Measurements from ENCODE around the gene LMF1.
"Not testable (repeated sequence)": the region's sequence is repeated elsewhere in the genome, so short reads cannot be mapped to it uniquely, and the experiment has no call there.

The LMF1 gene

DNA sequence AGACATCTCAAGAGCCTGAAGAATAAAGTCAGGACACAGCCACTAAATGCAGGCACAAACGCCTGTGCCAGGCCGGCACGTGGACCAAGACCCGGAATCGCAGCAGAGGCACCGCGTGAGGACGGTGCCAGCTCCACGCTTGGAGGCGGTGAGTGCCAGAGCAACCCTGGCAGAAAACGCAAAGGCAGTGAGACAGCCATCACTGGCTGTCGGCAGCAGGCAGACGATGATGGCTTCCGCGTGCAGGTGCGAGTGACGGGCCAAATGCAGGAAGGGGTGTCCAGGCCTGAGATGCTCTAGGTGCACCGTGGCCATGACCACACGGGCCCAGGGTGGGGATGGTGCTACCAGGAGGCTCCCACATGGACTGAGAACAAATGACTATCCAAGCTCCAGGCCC lies 78.8 kb downstream of the LMF1 start:
- no peak for TF ChIP-seq JUND (IDR thresholded peaks at IDR 0.05; ENCODE audit: low read depth)
- in situ Hi-C loops (cut with HindIII; ENCODE audit: low pct_unique_long_range_greater_than_20kb, low sequenced_read_pairs), result no loop called here
- DNase-seq (ENCODE audit: low read depth in 1 of 2, low spot score in 1 of 2), result no peak

DNA sequence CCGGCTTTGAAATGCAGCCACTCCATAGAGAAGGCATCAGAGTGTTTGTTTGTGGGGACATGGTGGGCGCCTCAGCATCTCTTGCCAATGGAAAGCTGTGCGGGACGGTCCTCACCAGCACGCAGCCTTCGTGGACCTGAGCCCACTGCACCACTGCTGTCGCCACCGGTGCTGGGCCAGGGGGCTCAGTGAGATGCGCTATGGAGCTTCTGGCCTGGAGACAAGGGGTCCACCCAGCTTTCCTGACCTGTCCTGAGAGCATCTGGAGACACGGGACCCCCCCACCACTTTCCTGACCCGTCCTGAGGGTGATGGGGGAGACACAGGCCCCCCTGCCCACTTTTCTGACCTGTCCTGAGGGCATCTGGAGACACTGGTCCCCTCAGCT lies 79.4 kb downstream of the LMF1 start:
- DNase-seq (ENCODE audit: low read depth in 1 of 2, low spot score in 1 of 2), result no peak
- TF ChIP-seq JUND (IDR thresholded peaks at IDR 0.05; ENCODE audit: low read depth), result no peak
- in situ Hi-C loops (cut with HindIII; ENCODE audit: low pct_unique_long_range_greater_than_20kb, low sequenced_read_pairs), result no loop called here

DNA sequence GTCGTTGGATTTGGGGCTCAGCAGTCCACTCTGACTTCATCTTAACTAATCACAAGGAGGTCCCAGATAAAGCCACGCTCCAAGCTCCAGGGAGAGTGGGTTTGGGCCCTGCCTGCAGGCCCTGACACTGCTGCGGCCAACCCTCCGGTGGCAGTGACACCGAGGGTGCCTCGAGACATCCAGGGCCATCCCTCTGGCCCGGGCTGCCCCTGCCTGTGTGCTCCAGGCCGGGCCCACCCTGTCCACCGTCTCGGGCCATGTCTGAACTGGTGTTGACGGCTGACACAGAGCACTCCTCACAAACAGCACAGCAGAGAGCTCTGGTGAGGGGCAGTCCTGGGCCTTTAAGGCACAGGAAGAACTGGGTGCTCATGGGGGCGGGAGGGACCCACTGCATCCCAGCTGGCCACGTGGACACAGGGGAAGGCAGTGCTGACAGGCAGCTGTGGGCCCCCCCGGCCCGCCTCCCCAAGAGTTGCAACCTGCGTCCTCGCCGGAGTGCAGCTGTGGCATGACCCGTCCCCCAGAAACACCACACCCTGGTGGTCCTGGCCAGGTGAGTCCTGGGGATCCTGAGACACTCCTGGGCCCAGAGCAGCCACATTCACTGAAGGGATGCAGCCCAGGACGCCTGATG lies 80.0 kb downstream of the LMF1 start:
- in situ Hi-C loops (cut with HindIII; ENCODE audit: low pct_unique_long_range_greater_than_20kb, low sequenced_read_pairs), result no loop called here
- DNase-seq (ENCODE audit: low read depth in 1 of 2, low spot score in 1 of 2), result no peak
- TF ChIP-seq JUND (IDR thresholded peaks at IDR 0.05; ENCODE audit: low read depth), result no peak

DNA sequence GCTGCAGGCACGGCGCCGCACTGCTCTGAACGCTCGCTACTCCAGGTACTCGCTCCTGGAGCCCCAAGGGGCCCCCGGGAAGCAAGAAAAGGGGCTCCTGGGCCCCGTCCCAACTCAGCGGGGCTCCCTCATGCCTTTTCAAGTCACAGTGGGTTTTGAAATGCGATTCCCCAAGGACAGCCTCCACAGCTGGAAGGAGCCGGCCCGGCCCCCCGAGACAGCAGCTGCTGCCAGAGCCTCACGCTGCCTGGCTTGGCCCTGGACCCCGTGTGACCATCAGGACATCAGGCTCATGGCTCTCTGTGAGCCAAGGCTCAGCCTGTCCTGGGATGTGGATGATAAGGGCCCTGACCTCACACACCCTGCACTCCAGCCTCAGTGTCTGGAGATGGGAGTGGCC lies 80.6 kb downstream of the LMF1 start:
- in situ Hi-C loops (cut with HindIII; ENCODE audit: low pct_unique_long_range_greater_than_20kb, low sequenced_read_pairs), result no loop called here
- TF ChIP-seq JUND (IDR thresholded peaks at IDR 0.05; ENCODE audit: low read depth), result no peak

DNA sequence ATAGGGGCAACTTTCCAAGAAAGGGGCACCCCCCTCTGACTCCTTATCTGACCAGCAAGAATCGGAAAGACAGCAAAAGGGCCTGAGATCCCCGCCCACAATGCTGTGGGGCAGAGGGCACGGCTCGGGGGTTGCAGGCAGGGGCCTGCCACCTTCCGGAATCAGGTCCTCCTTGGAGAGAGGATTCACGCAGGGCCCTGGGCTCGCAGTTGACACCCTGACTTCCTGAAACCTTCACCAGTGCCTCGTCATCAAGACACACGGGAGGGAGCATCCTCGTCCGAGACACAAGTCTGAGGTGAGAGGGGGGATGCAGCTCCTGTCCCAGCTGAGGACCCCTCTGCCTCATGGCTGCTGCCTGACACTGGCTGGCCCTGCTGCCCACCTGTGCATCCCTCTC lies 81.2 kb downstream of the LMF1 start:
- TF ChIP-seq JUND (IDR thresholded peaks at IDR 0.05; ENCODE audit: low read depth), result no peak
- in situ Hi-C loops (cut with HindIII; ENCODE audit: low pct_unique_long_range_greater_than_20kb, low sequenced_read_pairs), result no loop called here
- DNase-seq (ENCODE audit: low read depth in 1 of 2, low spot score in 1 of 2), result no peak

More for the DNA sequence above, 80.6 kb downstream of the LMF1 start:
- no peak for DNase-seq (ENCODE audit: low read depth in 1 of 2, low spot score in 1 of 2)

DNA sequence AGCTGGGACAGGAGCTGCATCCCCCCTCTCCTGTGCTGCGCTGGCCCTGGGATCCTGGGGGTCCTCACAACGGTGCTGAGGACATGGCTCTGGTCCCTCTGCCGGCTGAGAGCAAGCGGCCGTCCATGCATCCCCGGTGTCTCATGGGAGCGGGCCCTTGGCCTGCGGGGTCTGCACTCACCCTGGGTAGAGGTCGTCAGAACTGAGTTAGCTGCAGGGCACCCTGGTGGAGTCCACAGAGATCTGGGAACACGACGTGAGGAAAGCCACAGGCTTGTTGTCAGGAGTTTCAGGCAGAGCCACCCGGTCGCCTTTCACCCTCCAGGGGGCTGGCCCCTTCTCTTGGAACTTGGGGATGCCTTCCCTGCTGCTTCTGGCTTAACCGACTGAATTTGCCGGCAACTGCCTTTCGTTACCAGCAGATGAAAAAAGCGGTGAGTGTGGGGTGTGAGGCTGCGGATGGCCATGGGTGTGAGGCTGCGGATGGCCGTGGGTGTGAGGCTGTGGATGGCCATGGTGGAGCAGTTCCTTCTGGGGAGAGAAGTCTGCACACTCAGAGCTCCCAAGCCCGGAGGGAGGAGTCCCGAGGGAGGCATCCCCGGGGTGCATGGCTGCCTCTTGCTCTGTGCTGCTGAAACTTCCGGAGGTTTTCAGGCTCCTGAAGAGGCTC lies 81.7 kb downstream of the LMF1 start:
- in situ Hi-C loops (cut with HindIII; ENCODE audit: low pct_unique_long_range_greater_than_20kb, low sequenced_read_pairs), result no loop called here
- TF ChIP-seq JUND (IDR thresholded peaks at IDR 0.05; ENCODE audit: low read depth), result no peak
- no peak for DNase-seq (ENCODE audit: low read depth in 1 of 2, low spot score in 1 of 2)

DNA sequence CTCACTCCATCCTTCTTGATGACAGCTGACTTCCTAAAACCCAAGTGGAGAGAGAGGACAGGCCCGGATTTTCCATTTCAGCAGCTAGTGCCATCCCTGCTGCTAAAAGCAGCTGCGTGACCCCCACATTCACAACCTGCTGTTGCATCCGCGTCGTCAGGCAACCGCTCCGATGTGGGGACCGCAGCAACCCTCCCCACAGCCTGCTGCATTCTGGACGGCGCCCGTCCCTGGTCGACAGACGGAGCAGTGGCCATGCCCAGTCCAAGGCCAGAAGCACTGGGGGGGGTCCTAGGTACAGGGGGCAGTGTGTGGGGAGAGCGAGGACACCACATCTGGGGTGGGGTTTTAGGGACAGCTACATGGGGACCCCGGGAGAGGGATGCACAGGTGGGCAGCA lies 82.3 kb downstream of the LMF1 start:
- in situ Hi-C loops (cut with HindIII; ENCODE audit: low pct_unique_long_range_greater_than_20kb, low sequenced_read_pairs); DNase-seq (ENCODE audit: low read depth in 1 of 2, low spot score in 1 of 2): not testable (repeated sequence)

DNA sequence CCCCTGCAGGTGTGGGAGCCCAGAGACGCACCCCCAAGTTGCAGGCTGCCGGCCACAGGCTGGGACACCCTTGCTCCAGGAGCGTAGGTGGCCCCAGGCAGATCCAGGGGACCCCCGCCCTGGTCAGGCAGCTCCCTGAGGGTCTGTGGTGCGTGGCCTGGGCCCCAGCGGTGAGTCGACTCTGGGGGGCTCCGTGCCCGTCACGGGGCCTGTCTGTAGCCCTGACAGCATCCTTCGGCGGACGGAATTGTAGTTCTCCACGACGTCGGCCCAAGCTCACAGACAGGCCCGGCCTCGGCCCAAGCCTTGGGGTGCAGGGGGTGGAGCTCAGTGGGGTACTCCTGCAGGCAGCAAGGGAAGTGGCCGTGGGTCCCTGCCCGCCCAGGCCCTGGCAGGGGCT lies 82.9 kb downstream of the LMF1 start:
- in situ Hi-C loops (cut with HindIII; ENCODE audit: low pct_unique_long_range_greater_than_20kb, low sequenced_read_pairs), result no loop called here
- DNase-seq (ENCODE audit: low read depth in 1 of 2, low spot score in 1 of 2), result no peak
- TF ChIP-seq JUND (IDR thresholded peaks at IDR 0.05; ENCODE audit: low read depth), result no peak

DNA sequence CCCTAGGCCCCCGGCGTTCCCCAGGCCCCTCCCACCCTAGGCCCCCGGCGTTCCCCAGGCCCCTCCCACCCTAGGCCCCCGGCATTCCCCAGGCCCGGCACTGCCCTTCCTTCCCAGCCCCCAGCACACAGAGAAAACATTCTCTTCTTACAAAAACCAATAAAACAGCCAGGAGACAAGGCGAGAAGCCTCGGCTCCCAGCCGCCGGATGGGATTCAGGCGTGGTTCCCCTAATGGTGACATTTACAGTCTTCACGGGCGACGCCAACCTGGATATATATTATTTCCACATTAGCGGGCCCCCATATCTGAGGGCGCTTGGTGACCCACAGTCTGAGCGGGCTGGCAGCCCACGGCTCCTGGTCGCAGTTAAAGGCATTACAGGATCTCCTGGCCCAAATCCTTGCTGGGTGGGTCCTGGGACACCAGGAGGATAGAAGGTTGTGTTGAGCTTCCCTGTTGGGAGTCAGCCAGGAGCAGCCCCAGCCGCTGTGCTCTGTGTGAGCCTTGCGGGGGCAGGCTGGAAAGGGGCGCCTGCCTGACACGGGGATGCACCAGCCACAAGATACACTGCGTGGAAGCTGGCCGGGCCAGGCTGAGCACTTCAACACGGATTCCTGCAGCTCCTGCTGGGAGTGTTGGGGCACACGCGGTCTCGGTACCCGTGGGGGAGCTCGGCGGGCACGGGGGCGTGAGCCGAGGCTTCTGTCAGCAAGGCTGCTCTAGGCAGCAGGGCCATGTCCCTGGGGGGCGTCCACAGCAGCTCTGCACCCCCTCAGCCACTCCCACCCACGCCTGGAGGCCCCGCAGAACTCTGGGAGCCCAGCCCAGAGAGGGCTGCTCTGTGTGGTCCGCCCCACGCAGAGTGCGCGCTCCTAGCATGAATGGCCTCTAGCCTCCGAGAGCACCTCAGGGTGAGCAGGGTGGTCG lies 83.7 kb downstream of the LMF1 start:
- TF ChIP-seq JUND (IDR thresholded peaks at IDR 0.05; ENCODE audit: low read depth), result no peak
- in situ Hi-C loops (cut with HindIII; ENCODE audit: low pct_unique_long_range_greater_than_20kb, low sequenced_read_pairs), result no loop called here
- DNase-seq (ENCODE audit: low read depth in 1 of 2, low spot score in 1 of 2), result no peak

DNA sequence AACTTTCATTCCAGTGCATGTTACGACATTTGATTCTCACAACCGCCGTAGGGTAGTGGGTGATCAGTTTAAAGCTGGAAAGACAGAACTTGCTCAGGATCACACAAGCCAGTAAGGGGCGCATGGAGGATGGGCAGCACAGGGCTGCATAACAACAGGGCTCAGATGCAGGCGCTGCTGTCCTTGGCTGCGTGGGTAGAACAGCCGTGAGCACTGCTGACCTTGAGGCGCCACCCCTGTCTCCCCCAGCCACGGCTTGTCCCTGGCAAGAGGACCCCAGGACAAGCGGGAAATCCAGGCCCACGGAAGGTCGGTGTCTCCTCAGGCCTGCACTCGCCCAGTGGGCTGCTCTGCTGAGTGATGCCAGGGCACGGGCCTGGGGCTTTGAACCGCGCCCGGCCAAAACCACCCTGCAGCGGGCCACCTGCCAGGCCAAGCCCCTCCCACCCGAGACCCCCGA lies 84.7 kb downstream of the LMF1 start:
- DNase-seq (ENCODE audit: low read depth in 1 of 2, low spot score in 1 of 2), result no peak
- in situ Hi-C loops (cut with HindIII; ENCODE audit: low pct_unique_long_range_greater_than_20kb, low sequenced_read_pairs), result no loop called here
- no peak for TF ChIP-seq JUND (IDR thresholded peaks at IDR 0.05; ENCODE audit: low read depth)

DNA sequence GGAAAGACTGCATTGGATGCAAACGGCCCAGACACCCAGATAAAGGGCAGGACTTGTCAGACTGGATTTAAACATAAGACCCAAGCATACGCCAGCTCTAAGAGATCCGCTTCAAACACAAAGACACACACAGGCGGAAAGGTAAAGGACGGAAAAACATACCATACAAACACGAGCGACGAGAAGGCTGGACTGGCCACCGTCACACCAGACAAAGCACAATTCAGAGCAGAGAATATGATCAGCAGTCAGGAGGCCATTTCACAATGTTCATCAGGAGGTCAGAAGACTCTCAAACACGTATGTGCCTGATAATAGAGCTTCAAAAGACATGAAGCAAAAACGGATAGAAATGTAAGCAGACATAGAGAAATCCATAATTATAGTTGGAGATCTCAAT lies 85.4 kb downstream of the LMF1 start:
- no peak for DNase-seq (ENCODE audit: low read depth in 1 of 2, low spot score in 1 of 2)
- in situ Hi-C loops (cut with HindIII; ENCODE audit: low pct_unique_long_range_greater_than_20kb, low sequenced_read_pairs), result no loop called here
- TF ChIP-seq JUND (IDR thresholded peaks at IDR 0.05; ENCODE audit: low read depth), result no peak

DNA sequence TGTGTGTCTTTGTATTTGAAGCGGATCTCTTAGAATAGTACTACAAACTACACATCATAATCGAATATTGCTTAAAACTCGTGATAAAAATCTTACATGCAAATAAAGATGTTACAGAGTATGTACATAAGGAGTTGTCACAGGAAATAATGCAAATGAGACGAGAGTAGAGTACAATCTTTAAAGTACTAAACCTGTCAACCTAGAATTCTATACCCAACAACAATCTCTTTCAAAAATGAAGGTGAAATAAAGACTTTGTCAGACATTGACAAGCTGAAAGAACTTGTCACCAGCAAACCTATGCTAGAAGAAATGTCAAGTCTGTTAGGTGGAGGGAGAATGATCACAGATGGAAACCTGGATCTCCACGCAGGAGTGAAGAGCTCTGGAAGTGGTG lies 86.6 kb downstream of the LMF1 start:
- no peak for DNase-seq (ENCODE audit: low read depth in 1 of 2, low spot score in 1 of 2)
- in situ Hi-C loops (cut with HindIII; ENCODE audit: low pct_unique_long_range_greater_than_20kb, low sequenced_read_pairs), result no loop called here
- no peak for TF ChIP-seq JUND (IDR thresholded peaks at IDR 0.05; ENCODE audit: low read depth)

DNA sequence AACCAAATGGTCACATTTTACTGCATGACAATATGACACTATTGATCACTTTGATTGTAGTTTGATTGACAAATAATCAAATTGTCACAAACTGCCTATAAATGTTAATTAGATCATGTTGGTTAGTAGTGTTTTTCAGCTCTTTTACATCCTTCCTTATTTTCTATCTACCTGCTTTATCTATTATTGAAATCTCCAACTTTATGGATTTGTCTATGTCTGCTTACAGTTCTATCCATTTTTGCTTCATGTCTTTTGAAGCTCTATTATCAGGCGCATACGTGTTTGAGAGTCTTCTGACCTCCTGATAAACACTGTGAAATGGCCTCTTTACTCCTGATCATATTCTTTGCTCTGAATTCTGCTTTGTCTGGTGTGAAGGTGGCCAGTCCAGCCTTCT lies 87.0 kb downstream of the LMF1 start:
- no peak for DNase-seq (ENCODE audit: low read depth in 1 of 2, low spot score in 1 of 2)
- in situ Hi-C loops (cut with HindIII; ENCODE audit: low pct_unique_long_range_greater_than_20kb, low sequenced_read_pairs), result no loop called here
- TF ChIP-seq JUND (IDR thresholded peaks at IDR 0.05; ENCODE audit: low read depth), result no peak

All from T47D (cell line).